ENCODE data around the gene VAV2.

Gene VAV2

GRCh38 chr9:133891741-133892140, 100.4 kb downstream of the VAV2 start:
- POLR2A ChIA-PET: no interaction called here
- H3K36me3 ChIP-seq (ENCODE audit: control insufficient read depth in 4 of 4, insufficient read depth in 4 of 4, low read length in 3 of 4): no peaks in the 10 kb centered on the region
- H3K4me1 ChIP-seq (ENCODE audit: control extremely low read depth in 1 of 4, control insufficient read depth in 4 of 4, insufficient read depth in 4 of 4, low read length in 3 of 4): no peaks in the 10 kb centered on the region

GRCh38 chr9:133890583-133890982, 101.5 kb downstream of the VAV2 start:
- ChIA-PET CTCF (no interaction called here), POLR2A (no interaction called here)
- WGBS (ENCODE audit: insufficient coverage): 94% methylated on average over 7 of the region's 8 CpGs
- no peak overlapping the region for H3K4me3 ChIP-seq (ENCODE audit: control insufficient read depth in 1 of 7, extremely low read depth in 1 of 7, insufficient read depth in 4 of 7, low read depth in 2 of 7, low read length in 6 of 7)
- peaks cover 0 to 3% (median 0%) of the 10 kb centered on the region in 5 experiments for H3K9me3 ChIP-seq (ENCODE audit: control extremely low read depth in 1 of 5, control insufficient read depth in 4 of 5, insufficient read depth in 2 of 5, low read depth in 1 of 5, low read length in 4 of 5)
- DNase-seq: no peak
- no peaks in the 10 kb centered on the region for H3K36me3 ChIP-seq (ENCODE audit: control insufficient read depth in 4 of 4, insufficient read depth in 4 of 4, low read length in 3 of 4)
- no peaks in the 10 kb centered on the region for H3K4me1 ChIP-seq (ENCODE audit: control extremely low read depth in 1 of 4, control insufficient read depth in 4 of 4, insufficient read depth in 4 of 4, low read length in 3 of 4)
- H3K27ac ChIP-seq (ENCODE audit: insufficient read depth in 1 of 2, low read depth in 1 of 2, low read length in 2 of 2, poor library complexity in 1 of 2, severe bottlenecking in 2 of 2): no peak overlapping the region
- H3K27me3 ChIP-seq (replicated peaks in 2 of 5; ENCODE audit: control insufficient read depth in 4 of 5, insufficient read depth in 5 of 5, low read length in 4 of 5): no peaks in the 10 kb centered on the region

More at GRCh38 chr9:133891741-133892140, 100.4 kb downstream of the VAV2 start:
- Histone ChIP-seq H3K27ac (ENCODE audit: insufficient read depth in 1 of 2, low read depth in 1 of 2, low read length in 2 of 2, poor library complexity in 1 of 2, severe bottlenecking in 2 of 2) (no peak overlapping the region), H3K4me3 (ENCODE audit: control insufficient read depth in 1 of 7, extremely low read depth in 1 of 7, insufficient read depth in 4 of 7, low read depth in 2 of 7, low read length in 6 of 7) (no peak overlapping the region), H3K27me3 (replicated peaks in 2 of 5; ENCODE audit: control insufficient read depth in 4 of 5, insufficient read depth in 5 of 5, low read length in 4 of 5) (no peaks in the 10 kb centered on the region), H3K9me3 (ENCODE audit: control extremely low read depth in 1 of 5, control insufficient read depth in 4 of 5, insufficient read depth in 2 of 5, low read depth in 1 of 5, low read length in 4 of 5) (peaks cover 0 to 3% (median 0%) of the 10 kb centered on the region in 5 experiments)
- no peak for DNase-seq
- 98% methylated on average over 5 of the region's 7 CpGs for WGBS (ENCODE audit: insufficient coverage)
- CTCF ChIA-PET: no interaction called here

- H3K27ac ChIP-seq (ENCODE audit: insufficient read depth in 1 of 2, low read depth in 1 of 2, low read length in 2 of 2, poor library complexity in 1 of 2, severe bottlenecking in 2 of 2): no peak overlapping the region
- no peak overlapping the region for H3K4me3 ChIP-seq (ENCODE audit: control insufficient read depth in 1 of 7, extremely low read depth in 1 of 7, insufficient read depth in 4 of 7, low read depth in 2 of 7, low read length in 6 of 7)
- H3K4me1 ChIP-seq (ENCODE audit: control extremely low read depth in 1 of 4, control insufficient read depth in 4 of 4, insufficient read depth in 4 of 4, low read length in 3 of 4): no peaks in the 10 kb centered on the region
- DNase-seq: no peak
- H3K36me3 ChIP-seq (ENCODE audit: control insufficient read depth in 4 of 4, insufficient read depth in 4 of 4, low read length in 3 of 4): no peaks in the 10 kb centered on the region
- H3K27me3 ChIP-seq (replicated peaks in 2 of 5; ENCODE audit: control insufficient read depth in 4 of 5, insufficient read depth in 5 of 5, low read length in 4 of 5): no peaks in the 10 kb centered on the region
- 97% methylated on average over 15 of the region's 24 CpGs for WGBS (ENCODE audit: insufficient coverage)
- POLR2A ChIA-PET: no interaction called here
- CTCF ChIA-PET: interaction anchor here (1.7 kb wide), 1 partner anchor 14 kb away, joined by 4 read pairs; no protein-coding TSS in a partner anchor
- H3K9me3 ChIP-seq (ENCODE audit: control extremely low read depth in 1 of 5, control insufficient read depth in 4 of 5, insufficient read depth in 2 of 5, low read depth in 1 of 5, low read length in 4 of 5): peaks cover 0 to 3% (median 0%) of the 10 kb centered on the region in 5 experiments
These were observed 102.4 kb downstream of the VAV2 start for GRCh38 chr9:133889584-133890301.

GRCh38 chr9:133888809-133889491, 103.2 kb downstream of the VAV2 start:
- H3K27ac ChIP-seq (ENCODE audit: insufficient read depth in 1 of 2, low read depth in 1 of 2, low read length in 2 of 2, poor library complexity in 1 of 2, severe bottlenecking in 2 of 2): no peak overlapping the region

GRCh38 chr9:133888048-133888808, 103.9 kb downstream of the VAV2 start:
- POLR2A ChIA-PET: no interaction called here

More at GRCh38 chr9:133888809-133889491, 103.2 kb downstream of the VAV2 start:
- CTCF ChIA-PET: interaction anchor here (1.7 kb wide), 1 partner anchor 15 kb away, joined by 4 read pairs; no protein-coding TSS in a partner anchor
- Histone ChIP-seq H3K4me3 (ENCODE audit: control insufficient read depth in 1 of 7, extremely low read depth in 1 of 7, insufficient read depth in 4 of 7, low read depth in 2 of 7, low read length in 6 of 7) (no peak overlapping the region), H3K4me1 (ENCODE audit: control extremely low read depth in 1 of 4, control insufficient read depth in 4 of 4, insufficient read depth in 4 of 4, low read length in 3 of 4) (no peaks in the 10 kb centered on the region), H3K36me3 (ENCODE audit: control insufficient read depth in 4 of 4, insufficient read depth in 4 of 4, low read length in 3 of 4) (no peaks in the 10 kb centered on the region), H3K9me3 (ENCODE audit: control extremely low read depth in 1 of 5, control insufficient read depth in 4 of 5, insufficient read depth in 2 of 5, low read depth in 1 of 5, low read length in 4 of 5) (peaks cover 0 to 3% (median 0%) of the 10 kb centered on the region in 5 experiments), H3K27me3 (replicated peaks in 2 of 5; ENCODE audit: control insufficient read depth in 4 of 5, insufficient read depth in 5 of 5, low read length in 4 of 5) (no peaks in the 10 kb centered on the region)
- POLR2A ChIA-PET: no interaction called here
- DNase-seq: no peak
- WGBS (ENCODE audit: insufficient coverage): 91% methylated on average over 24 of the region's 25 CpGs

GRCh38 chr9:133887540-133888047, 104.5 kb downstream of the VAV2 start:
- H3K27me3 ChIP-seq (replicated peaks in 2 of 5; ENCODE audit: control insufficient read depth in 4 of 5, insufficient read depth in 5 of 5, low read length in 4 of 5): no peaks in the 10 kb centered on the region
- WGBS (ENCODE audit: insufficient coverage): 96% methylated on average over 6 of the region's 18 CpGs
- H3K4me3 ChIP-seq (ENCODE audit: control insufficient read depth in 1 of 7, extremely low read depth in 1 of 7, insufficient read depth in 4 of 7, low read depth in 2 of 7, low read length in 6 of 7): no peak overlapping the region
- no peaks in the 10 kb centered on the region for H3K36me3 ChIP-seq (ENCODE audit: control insufficient read depth in 4 of 4, insufficient read depth in 4 of 4, low read length in 3 of 4)
- no peaks in the 10 kb centered on the region for H3K4me1 ChIP-seq (ENCODE audit: control extremely low read depth in 1 of 4, control insufficient read depth in 4 of 4, insufficient read depth in 4 of 4, low read length in 3 of 4)
- no peak overlapping the region for H3K27ac ChIP-seq (ENCODE audit: insufficient read depth in 1 of 2, low read depth in 1 of 2, low read length in 2 of 2, poor library complexity in 1 of 2, severe bottlenecking in 2 of 2)
- POLR2A ChIA-PET: no interaction called here
- H3K9me3 ChIP-seq (ENCODE audit: control extremely low read depth in 1 of 5, control insufficient read depth in 4 of 5, insufficient read depth in 2 of 5, low read depth in 1 of 5, low read length in 4 of 5): peaks cover 0 to 3% (median 0%) of the 10 kb centered on the region in 5 experiments
- CTCF ChIA-PET: no interaction called here
- no peak for DNase-seq

More at GRCh38 chr9:133888048-133888808, 103.9 kb downstream of the VAV2 start:
- Histone ChIP-seq H3K4me3 (ENCODE audit: control insufficient read depth in 1 of 7, extremely low read depth in 1 of 7, insufficient read depth in 4 of 7, low read depth in 2 of 7, low read length in 6 of 7) (no peak overlapping the region), H3K4me1 (ENCODE audit: control extremely low read depth in 1 of 4, control insufficient read depth in 4 of 4, insufficient read depth in 4 of 4, low read length in 3 of 4) (no peaks in the 10 kb centered on the region), H3K27me3 (replicated peaks in 2 of 5; ENCODE audit: control insufficient read depth in 4 of 5, insufficient read depth in 5 of 5, low read length in 4 of 5) (no peaks in the 10 kb centered on the region), H3K36me3 (ENCODE audit: control insufficient read depth in 4 of 4, insufficient read depth in 4 of 4, low read length in 3 of 4) (no peaks in the 10 kb centered on the region), H3K9me3 (ENCODE audit: control extremely low read depth in 1 of 5, control insufficient read depth in 4 of 5, insufficient read depth in 2 of 5, low read depth in 1 of 5, low read length in 4 of 5) (peaks cover 0 to 3% (median 0%) of the 10 kb centered on the region in 5 experiments), H3K27ac (ENCODE audit: insufficient read depth in 1 of 2, low read depth in 1 of 2, low read length in 2 of 2, poor library complexity in 1 of 2, severe bottlenecking in 2 of 2) (no peak overlapping the region)
- no peak for DNase-seq
- CTCF ChIA-PET: no interaction called here
- WGBS (ENCODE audit: insufficient coverage): 95% methylated on average over 20 of the region's 25 CpGs

Data from common myeloid progenitor, CD34-positive (primary cell).